K562 (cell line): ENCODE data around the gene NTN1.

Experiments used
- ARID1B ChIP-seq: fragments of 450-650 bp; IDR thresholded peaks from 2 replicates; pipeline ENCODE4 v1.6.1; 2016; ENCODE audit warnings: antibody characterized with exemption, mild to moderate bottlenecking, inconsistent platforms
- CEBPB ChIP-seq: fragments of 450-650 bp; IDR thresholded peaks from 2 replicates; pipeline ENCODE4 v1.6.1; 2016; ENCODE audit warnings: missing genetic modification characterization, missing compliant biosample characterization
- CTCF ChIP-seq, 3 experiments: IDR thresholded peaks in 2 of 3; conservative IDR thresholded peaks in 1 of 3; 2 replicates each; pipeline ENCODE4 v1.5.1; 2011 to 2012; ENCODE audit warnings: low read length in 3 of 3, mild to moderate bottlenecking in 3 of 3, control low read depth in 2 of 3, improper control_type of control experiment in 1 of 3, inconsistent platforms in 1 of 3, low read depth in 1 of 3, mixed read lengths in 1 of 3, moderate library complexity in 1 of 3; ENCODE audit not compliant: insufficient read depth in 2 of 3
- FOXM1 ChIP-seq, 2 experiments: fragments of 450-650 bp in 1 of 2; sonication (generic) in 1 of 2; formaldehyde crosslinking in 1 of 2; IDR thresholded peaks; 2 replicates each; pipeline versions ENCODE4 v1.6.1 to v1.9.0; 2017 to 2022; ENCODE audit warnings: low read depth in 2 of 2, mild to moderate bottlenecking in 2 of 2, missing genetic modification reagents in 1 of 2, moderate library complexity in 1 of 2
- GABPA ChIP-seq: fragments of 200-800 bp; sonication (Bioruptor generic); conservative IDR thresholded peaks from 2 replicates; pipeline ENCODE4 v1.6.1; 2016; ENCODE audit warnings: low read depth, missing genetic modification characterization, missing compliant biosample characterization
- NRF1 ChIP-seq, 2 experiments: fragments of 450-650 bp; IDR thresholded peaks in 1 of 2; conservative IDR thresholded peaks in 1 of 2; 2 replicates each; pipeline ENCODE4 v1.6.1; 2014; ENCODE audit warnings: mild to moderate bottlenecking in 2 of 2
- PHF8 ChIP-seq: fragments of 200-600 bp; sonication (generic); IDR thresholded peaks from 2 replicates; pipeline ENCODE4 v1.6.1; 2012; ENCODE audit warnings: mixed run types, mild to moderate bottlenecking, inconsistent platforms, low read length, moderate library complexity, borderline replicate concordance
- SIN3A ChIP-seq, 2 experiments: fragments of 150-350 bp in 1 of 2; IDR thresholded peaks; 2 replicates each; pipeline ENCODE4 v1.6.1; 2011 to 2016; ENCODE audit warnings: borderline replicate concordance in 2 of 2, low read depth in 2 of 2, low read length in 2 of 2, mild to moderate bottlenecking in 2 of 2, moderate library complexity in 2 of 2; ENCODE audit not compliant: control insufficient read depth in 1 of 2
- SMARCB1 ChIP-seq: IDR thresholded peaks from 2 replicates; pipeline ENCODE4 v1.6.1; 2011; ENCODE audit warnings: improper control_type of control experiment, low read depth; ENCODE audit not compliant: insufficient read length
- TAF7 ChIP-seq: fragments of 450-650 bp; IDR thresholded peaks from 2 replicates; pipeline ENCODE4 v1.6.1; 2016; ENCODE audit warnings: missing genetic modification characterization, missing compliant biosample characterization
- TCF7L2 ChIP-seq: fragments of 150-350 bp; IDR thresholded peaks from 2 replicates; pipeline ENCODE4 v1.6.1; 2016; ENCODE audit warnings: low read depth, mild to moderate bottlenecking, low read length, moderate library complexity
- ZBTB8A ChIP-seq: fragments of 450-650 bp; IDR thresholded peaks from 2 replicates; pipeline ENCODE4 v1.6.1; 2018; ENCODE audit warnings: mild to moderate bottlenecking, moderate library complexity; ENCODE audit not compliant: partially characterized antibody
- TF ChIP-seq, protein P1 (sequence below): fragments of 250-450 bp; sonication (Bioruptor Pico); IDR thresholded peaks from 2 replicates; pipeline ENCODE4 v1.9.0; 2021; ENCODE audit warnings: mild to moderate bottlenecking, inconsistent platforms
- TF ChIP-seq, protein P2 (sequence below): sonication (generic); formaldehyde crosslinking; IDR thresholded peaks from 2 replicates; pipeline ENCODE4 v1.5.0; 2020; ENCODE audit warnings: missing genetic modification reagents

GRCh38 chr17:9035249-9035648, 13.9 kb downstream of the NTN1 start:
- TF ChIP-seq ZBTB8A (no peak), CTCF (IDR thresholded peaks at IDR 0.05 in 2 of 3, conservative IDR thresholded peaks at IDR 0.05 in 1 of 3; ENCODE audit: insufficient read depth in 2 of 3, low read depth in 1 of 3, low read length in 3 of 3) (no peak), SMARCB1 (no peak), NRF1 (conservative IDR thresholded peaks at IDR 0.05 in 1 of 2, IDR thresholded peaks at IDR 0.05 in 1 of 2) (no peak), FOXM1 (IDR thresholded peaks at IDR 0.05; ENCODE audit: low read depth) (no peak), FOXM1 (CRISPR knock-in tag; IDR thresholded peaks at IDR 0.05; ENCODE audit: low read depth) (no peak), TAF7 (no peak), PHF8 (no peak), GABPA (tag) (no peak), SIN3A (IDR thresholded peaks at IDR 0.05; ENCODE audit: borderline replicate concordance in 2 of 2, control insufficient read depth in 1 of 2, low read depth in 2 of 2, low read length in 2 of 2) (no peak), TCF7L2 (no peak), CEBPB (tag) (no peak), ARID1B (no peak)
- TF ChIP-seq, protein P1, sequence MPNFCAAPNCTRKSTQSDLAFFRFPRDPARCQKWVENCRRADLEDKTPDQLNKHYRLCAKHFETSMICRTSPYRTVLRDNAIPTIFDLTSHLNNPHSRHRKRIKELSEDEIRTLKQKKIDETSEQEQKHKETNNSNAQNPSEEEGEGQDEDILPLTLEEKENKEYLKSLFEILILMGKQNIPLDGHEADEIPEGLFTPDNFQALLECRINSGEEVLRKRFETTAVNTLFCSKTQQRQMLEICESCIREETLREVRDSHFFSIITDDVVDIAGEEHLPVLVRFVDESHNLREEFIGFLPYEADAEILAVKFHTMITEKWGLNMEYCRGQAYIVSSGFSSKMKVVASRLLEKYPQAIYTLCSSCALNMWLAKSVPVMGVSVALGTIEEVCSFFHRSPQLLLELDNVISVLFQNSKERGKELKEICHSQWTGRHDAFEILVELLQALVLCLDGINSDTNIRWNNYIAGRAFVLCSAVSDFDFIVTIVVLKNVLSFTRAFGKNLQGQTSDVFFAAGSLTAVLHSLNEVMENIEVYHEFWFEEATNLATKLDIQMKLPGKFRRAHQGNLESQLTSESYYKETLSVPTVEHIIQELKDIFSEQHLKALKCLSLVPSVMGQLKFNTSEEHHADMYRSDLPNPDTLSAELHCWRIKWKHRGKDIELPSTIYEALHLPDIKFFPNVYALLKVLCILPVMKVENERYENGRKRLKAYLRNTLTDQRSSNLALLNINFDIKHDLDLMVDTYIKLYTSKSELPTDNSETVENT, result no peak
- TF ChIP-seq, protein P2, sequence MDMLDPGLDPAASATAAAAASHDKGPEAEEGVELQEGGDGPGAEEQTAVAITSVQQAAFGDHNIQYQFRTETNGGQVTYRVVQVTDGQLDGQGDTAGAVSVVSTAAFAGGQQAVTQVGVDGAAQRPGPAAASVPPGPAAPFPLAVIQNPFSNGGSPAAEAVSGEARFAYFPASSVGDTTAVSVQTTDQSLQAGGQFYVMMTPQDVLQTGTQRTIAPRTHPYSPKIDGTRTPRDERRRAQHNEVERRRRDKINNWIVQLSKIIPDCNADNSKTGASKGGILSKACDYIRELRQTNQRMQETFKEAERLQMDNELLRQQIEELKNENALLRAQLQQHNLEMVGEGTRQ, result no peak
